Measurements from ENCODE around the gene ETHE1. TPM values are rescaled to one million over a fixed set of nuclear protein-coding genes. Genes with fewer than 3 reads are reported as not detected.

The ETHE1 gene
- total RNA-seq: 100 to 1,000 TPM in 1 of 2 donors, 10 to 100 TPM in 1; 32.8 to 122 TPM

- peaks cover 6% of the 10 kb centered on the region for H3K4me1 ChIP-seq (replicated peaks)
- H3K4me3 ChIP-seq: peak within 1 kb of the TSS; percentile 75 to 91
- peak; percentile 66 for DNase-seq (ENCODE audit: low spot score)
- H3K36me3 ChIP-seq: no peaks in the 10 kb centered on the region
- 3% methylated on average over 48 of the region's 54 CpGs for WGBS
- intact Hi-C loops (cut with DNase I): no loop called here
- no peaks in the 10 kb centered on the region for H3K27me3 ChIP-seq (replicated peaks; ENCODE audit: insufficient read depth)
- H3K27ac ChIP-seq: peak within 1 kb of the TSS; percentile 85 to 90
- TF ChIP-seq CTCF (IDR thresholded peaks at IDR 0.05) (peak in 1 of 4 experiments; percentile 26), POLR2AphosphoS5 (IDR thresholded peaks at IDR 0.05) (peak; percentile 73), POLR2A (IDR thresholded peaks at IDR 0.05) (peak; percentile 91)
- no peaks in the 10 kb centered on the region for H3K9me3 ChIP-seq
Observed at GRCh38 chr19:43526884-43527859, at the start of gene ETHE1. ETHE1 (minus strand) TSS chr19:43527201; CDS start chr19:43527177, 24 bp downstream.

- H3K27ac ChIP-seq: peak overlapping the region; percentile 55 to 60
- 64% methylated on average over 37 of the region's 37 CpGs for WGBS
- no peaks in the 10 kb centered on the region for H3K27me3 ChIP-seq (replicated peaks; ENCODE audit: insufficient read depth)
- TF ChIP-seq CTCF (IDR thresholded peaks at IDR 0.05) (no peak), POLR2A (IDR thresholded peaks at IDR 0.05) (no peak), POLR2AphosphoS5 (IDR thresholded peaks at IDR 0.05) (no peak)
- intact Hi-C loops (cut with DNase I): loop anchor here (1.0 to 5.0 kb wide), 2 partner anchors 20 to 39 kb away; partner anchors contain the start of genes IRGQ and ZNF576
- H3K4me1 ChIP-seq (replicated peaks): no peaks in the 10 kb centered on the region
- H3K9me3 ChIP-seq: no peaks in the 10 kb centered on the region
- H3K36me3 ChIP-seq: no peaks in the 10 kb centered on the region
- DNase-seq (ENCODE audit: low spot score): no peak
- peak overlapping the region; percentile 65 to 71 for H3K4me3 ChIP-seq
Observed at GRCh38 chr19:43575955-43576878, 49.2 kb upstream of the ETHE1 start.

- TF ChIP-seq POLR2AphosphoS5 (IDR thresholded peaks at IDR 0.05) (peak; percentile 94), CTCF (IDR thresholded peaks at IDR 0.05) (no peak), POLR2A (IDR thresholded peaks at IDR 0.05) (peak; percentile 63)
- Histone ChIP-seq H3K9me3 (no peaks in the 10 kb centered on the region), H3K36me3 (no peaks in the 10 kb centered on the region), H3K4me1 (replicated peaks) (no peaks in the 10 kb centered on the region), H3K27me3 (replicated peaks; ENCODE audit: insufficient read depth) (no peaks in the 10 kb centered on the region), H3K4me3 (peak within 1 kb of the TSS; percentile 65 to 71), H3K27ac (peak within 1 kb of the TSS; percentile 75 to 77)
- peak; percentile 97 for DNase-seq (ENCODE audit: low spot score)
- intact Hi-C loops (cut with DNase I): loop anchor here (1.0 to 5.0 kb wide), 2 partner anchors 21 to 38 kb away; partner anchors contain the start of genes IRGQ and ZNF576
- WGBS: under 1% methylated on average over 50 of the region's 51 CpGs
Observed at GRCh38 chr19:43575156-43575950, 48.4 kb upstream of the ETHE1 start, which contains the start of the genes PINLYP and XRCC1. PINLYP (plus strand) TSS chr19:43575801; CDS start chr19:43577192, 1,391 bp downstream. XRCC1 (minus strand) TSS chr19:43575527; CDS start chr19:43575458, 69 bp downstream.
